GM18502 (cell line): Measurements from ENCODE around the gene CD34.
"Not testable (repeated sequence)": the region's sequence is repeated elsewhere in the genome, so short reads cannot be mapped to it uniquely, and the experiment has no call there.

Source experiments
- ATAC-seq: cut with Tn5 transposase; IDR thresholded peaks from one replicate; pipeline ENCODE4 v1.9.1; 2021; ENCODE audit warnings: mild to moderate bottlenecking; ENCODE audit not compliant: unreplicated experiment, poor library complexity

Gene CD34

DNA sequence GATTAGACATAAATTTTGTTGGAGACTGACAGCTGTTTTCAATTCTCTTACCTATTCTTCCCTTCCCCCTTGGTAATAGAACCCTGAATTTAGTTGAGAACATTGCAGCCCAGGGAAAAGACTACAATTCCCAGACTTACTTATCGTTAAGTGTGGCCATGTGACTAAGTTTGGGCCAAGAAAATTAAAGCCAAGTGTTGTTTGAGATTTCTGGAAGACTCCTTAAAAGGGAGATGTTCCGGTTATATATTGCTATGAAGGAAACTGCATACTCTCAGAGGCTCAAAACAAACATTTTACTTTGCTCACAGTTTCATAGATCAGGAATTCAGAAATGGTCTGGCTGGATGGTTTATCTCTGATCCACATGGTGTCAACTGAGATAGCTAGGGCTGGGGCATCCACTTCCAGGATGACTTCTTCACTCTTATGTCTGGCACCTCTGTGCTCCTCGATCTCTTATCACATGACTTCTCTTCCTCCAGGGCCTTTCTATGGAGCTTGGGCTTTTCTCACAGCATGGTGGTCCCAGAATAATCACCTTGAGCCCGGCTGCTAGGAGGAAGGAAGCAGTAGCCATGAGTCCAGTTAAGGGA, 22.4 kb upstream of the CD34 start:
- ATAC-seq, result no peak

DNA sequence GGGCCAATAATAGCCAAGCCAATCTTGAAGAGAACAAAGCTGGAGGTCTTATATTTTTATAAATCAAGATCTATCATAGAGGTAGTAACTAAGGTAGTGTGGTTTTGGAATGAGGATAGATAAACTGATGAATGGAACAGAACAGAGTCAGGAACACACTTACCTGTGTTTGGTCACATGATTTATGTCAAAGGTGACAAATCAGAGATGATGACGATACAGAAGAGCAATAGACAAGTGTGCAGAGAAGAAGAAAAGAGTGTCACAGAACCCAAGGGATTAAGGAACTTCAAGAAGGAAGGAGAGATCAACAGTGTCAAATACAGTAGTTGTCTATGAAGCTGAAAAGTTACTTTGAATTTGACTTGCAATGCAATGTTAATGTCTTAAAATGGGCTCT, 16.1 kb upstream of the CD34 start:
- ATAC-seq, result no peak

DNA sequence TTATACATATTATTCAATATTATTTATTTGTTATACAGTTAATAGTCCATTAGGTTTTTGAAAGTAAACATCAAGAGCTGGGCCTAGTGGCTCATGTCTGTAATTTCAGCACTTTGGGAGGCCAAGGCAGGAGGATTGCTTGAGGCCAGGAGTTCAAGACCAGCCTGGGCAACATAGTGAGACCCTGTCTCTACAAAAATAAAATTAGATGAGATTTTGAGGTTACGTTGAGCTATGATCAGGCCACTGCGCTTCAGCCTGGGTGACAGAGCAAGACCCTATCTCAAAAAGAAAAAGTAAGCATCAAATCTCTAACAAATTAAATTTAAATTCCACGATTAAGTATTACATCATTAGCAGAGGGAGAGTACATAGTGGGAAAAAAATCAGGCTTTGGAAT, 15.0 kb upstream of the CD34 start:
- ATAC-seq, result not testable (repeated sequence)

DNA sequence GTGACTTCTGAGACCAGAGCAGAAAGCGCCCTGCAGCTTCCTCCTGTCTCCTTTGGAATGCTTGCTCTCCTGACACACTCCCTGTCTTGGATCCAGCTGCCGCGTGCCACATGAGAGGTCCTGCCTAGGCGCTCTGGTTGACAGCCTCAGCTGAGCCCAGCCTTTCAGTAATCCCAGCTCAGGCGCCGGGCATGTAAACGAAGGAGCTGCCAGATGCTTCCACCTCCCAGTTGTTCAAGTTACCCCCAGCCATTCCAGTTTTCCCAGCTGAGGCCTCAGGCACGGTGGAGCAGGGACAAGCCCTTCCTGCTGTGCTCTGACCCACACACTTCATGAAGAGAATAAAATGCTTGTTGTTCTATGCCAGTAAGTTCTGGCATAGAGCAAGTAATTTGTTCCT, 14.3 kb upstream of the CD34 start:
- ATAC-seq, result no peak

DNA sequence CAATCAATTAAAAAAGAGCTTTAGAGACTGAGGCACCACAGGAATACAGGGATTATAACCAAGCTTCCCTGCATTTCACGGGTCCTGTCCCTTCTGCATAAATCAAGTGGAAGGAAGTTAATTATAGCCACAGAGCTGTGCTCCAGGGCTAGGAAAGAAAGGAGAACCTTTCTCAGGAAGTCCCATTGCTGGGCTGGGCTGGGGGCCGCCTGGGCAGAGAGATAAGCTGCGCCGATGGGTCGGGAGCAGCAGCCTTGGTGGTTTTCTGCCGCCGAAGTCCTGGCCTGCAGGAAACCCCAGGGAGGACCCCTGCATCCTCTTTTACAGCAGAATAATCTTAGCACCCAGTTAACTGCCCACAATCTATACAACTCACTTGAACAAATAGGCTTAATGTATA, 12.6 kb upstream of the CD34 start:
- ATAC-seq, result no peak

DNA sequence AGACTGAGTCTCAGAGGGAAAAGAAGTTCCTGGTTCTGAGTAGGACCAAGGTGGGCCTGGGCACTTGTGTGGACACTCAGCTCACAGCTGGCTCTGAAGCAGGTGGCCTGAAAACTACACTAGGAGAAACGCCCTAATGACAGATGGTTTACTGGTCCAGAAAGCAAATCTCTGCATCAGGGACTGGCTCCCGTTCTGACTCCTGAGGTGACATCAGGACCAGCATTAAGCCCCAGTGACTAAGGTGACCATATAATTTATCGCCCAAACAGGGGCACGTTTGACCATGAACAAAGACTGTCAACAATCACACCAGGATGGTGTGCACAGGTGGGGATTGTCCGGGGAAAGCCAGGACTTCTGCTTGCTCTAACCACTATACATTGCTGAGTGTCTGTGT, 12.2 kb upstream of the CD34 start:
- no peak for ATAC-seq

DNA sequence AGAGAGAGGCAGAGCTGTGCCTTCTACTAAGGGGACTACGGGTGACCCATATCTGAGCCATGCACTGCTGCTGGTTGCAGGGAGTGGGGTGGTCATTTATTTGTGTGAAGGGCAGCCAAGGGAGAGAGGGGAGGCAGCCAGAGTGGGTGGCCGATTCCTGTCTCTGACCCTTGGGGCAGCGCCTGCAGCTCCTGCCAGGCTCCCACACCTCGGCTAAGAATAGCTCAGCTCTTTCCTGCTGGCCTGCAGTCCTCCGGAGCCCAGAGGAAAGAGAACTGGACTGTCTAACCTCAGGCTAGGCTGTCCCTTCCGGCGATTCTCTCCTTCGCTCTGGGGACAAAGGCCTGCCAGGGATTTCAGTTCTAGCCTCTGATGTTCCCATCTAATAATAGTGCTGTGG, 11.6 kb upstream of the CD34 start:
- no peak for ATAC-seq

DNA sequence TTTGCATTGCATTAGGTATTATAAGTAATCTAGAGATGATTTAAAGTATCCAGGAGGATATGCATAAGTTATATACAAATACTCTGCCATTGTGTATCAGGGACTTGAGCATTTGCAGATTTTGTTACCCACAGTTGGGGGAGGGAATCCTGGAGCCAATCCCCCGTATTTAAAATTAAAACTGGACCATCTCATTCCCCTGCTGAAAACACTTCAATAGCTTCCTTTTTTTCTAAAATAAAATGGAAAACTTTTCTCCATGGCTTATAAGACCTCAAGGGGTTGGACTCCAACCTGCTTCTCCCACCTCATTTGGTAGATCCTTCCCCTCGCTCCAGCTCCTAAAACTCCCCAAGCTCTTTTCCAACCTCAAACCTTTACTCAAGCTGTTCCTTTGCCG, 10.4 kb upstream of the CD34 start:
- ATAC-seq, result no peak

DNA sequence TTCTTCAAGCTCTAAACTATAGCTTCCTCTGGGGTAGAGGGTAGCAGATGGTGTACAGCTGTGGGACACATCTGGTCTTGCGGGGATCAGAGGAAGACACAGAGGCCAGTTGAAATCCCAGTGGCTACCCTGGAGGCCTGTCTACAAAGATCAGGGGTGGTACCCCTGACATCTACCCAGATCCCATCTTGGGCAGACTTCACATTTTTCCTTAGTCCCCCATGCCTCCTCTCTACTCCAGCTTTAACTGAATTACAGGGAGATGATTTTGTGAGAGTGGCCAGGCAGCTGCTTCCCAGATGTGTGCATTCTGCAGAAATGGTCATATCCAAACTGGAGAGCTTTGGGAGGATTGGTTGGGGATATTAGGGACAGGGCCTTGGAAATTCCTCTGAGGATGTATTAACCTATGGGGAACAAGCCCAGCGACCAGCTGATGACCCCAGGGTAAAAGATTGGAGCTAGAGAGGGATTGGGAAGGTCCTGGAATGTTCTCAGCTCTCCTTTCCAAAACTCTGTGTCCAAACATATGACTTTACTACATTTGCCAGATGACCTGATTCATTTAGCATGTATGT, 9.6 kb upstream of the CD34 start:
- no peak for ATAC-seq

DNA sequence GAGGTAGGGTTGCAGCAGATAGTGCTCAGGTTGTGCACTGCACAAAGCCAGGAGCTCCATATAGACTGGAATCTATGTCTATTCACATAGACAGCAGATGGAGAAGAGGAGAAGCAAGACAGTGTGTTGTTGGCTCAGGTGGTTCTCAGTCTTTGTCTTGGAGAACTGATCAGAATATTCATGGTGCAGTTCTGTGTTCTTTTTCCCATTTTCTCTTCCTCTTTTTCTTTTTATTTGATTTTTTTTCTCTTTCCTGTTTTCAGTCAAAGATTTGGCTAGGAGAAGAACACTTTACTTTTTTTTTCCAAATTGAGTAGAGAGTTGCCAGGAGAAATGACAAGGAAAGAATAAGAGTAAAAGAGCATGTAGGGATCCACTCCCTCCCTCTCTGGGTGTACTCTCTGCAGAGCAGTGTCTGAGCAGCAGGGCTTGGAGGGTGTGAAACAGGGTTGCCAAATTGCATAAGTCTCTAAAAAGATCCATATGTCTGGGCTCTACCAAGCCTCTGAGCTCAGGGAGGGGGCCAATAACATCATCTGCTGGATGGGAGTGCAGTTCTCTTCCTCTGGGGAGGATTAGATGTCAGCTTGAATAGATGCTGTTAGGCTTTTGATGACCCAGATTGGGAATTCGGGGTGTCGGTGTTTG, 8.7 kb upstream of the CD34 start:
- no peak for ATAC-seq

DNA sequence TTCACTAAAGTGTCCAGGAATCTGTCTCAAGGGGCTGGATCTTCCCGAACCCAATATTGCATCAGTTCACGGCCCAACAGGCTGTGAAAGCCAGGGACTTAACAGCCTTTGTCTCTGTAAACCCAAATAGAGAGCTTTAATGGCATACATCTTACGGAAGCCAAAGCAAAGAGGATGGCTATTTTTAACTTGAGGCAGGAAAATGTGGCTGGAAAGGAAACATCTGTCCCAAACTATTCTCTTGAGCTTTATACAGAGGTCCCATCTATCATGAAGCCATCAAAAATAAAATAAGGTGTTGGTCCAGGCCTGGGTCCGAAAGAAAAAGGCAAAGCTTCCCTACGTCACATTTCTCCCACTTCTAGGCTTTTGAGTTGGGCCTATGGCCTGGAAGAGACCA, 7.7 kb upstream of the CD34 start:
- ATAC-seq, result no peak

DNA sequence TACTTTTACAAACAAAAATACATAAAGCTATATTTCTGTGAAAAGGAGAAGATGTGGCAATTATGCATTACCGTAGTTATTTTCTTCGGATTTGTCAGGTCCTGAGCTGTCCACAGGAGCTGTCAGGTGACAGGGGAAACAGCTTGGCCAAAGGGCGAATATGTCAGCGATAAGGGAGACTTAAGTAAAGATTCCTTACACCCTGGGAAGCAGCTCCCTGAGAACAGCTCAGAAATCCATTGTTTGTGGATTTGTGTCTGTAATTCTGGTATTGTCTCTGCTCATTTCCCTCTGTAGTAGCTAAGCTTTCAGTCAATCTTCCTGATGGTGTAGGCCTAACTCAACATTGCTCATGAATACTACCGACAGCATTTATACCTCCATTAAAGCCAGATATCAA, 7.1 kb upstream of the CD34 start:
- ATAC-seq, result no peak

DNA sequence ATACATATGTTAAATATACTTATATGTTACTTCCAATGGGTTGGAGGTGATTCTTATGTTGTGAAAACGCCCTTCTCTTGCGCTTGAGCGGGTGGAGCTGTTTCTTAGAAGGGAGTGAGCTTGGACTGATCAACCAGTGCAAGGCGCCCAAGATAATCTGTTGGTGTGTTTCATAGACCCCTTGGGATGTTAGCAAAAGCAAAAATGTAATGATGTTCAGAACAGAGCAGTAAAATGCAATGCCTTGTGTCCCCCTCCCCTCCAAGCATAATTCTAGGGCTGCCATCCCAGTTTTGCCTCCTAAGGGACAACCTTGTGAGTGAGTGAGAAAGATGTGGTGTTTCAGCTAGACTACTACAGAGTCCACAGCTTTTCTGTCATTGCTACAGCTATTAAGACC, 6.2 kb upstream of the CD34 start:
- ATAC-seq, result no peak

DNA sequence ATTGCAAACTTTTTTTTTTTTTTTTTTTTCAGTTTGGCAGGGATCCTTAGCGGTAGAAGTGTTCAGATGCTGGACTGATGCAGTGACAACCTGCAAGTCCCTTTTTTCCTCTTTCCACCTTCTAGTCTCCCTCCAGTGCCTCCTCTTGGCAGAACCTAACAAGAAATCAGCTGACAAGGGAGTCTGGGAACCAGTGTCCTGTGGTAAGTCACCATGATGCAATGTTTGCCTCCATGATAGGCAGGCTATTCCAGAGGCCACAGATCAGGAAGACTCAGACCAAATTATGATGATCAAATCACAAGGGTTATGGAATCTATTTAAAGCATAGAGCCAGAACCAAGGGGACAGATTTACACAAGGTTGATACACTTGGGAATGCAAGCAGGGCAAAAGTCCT, 3.0 kb upstream of the CD34 start:
- ATAC-seq, result no peak

DNA sequence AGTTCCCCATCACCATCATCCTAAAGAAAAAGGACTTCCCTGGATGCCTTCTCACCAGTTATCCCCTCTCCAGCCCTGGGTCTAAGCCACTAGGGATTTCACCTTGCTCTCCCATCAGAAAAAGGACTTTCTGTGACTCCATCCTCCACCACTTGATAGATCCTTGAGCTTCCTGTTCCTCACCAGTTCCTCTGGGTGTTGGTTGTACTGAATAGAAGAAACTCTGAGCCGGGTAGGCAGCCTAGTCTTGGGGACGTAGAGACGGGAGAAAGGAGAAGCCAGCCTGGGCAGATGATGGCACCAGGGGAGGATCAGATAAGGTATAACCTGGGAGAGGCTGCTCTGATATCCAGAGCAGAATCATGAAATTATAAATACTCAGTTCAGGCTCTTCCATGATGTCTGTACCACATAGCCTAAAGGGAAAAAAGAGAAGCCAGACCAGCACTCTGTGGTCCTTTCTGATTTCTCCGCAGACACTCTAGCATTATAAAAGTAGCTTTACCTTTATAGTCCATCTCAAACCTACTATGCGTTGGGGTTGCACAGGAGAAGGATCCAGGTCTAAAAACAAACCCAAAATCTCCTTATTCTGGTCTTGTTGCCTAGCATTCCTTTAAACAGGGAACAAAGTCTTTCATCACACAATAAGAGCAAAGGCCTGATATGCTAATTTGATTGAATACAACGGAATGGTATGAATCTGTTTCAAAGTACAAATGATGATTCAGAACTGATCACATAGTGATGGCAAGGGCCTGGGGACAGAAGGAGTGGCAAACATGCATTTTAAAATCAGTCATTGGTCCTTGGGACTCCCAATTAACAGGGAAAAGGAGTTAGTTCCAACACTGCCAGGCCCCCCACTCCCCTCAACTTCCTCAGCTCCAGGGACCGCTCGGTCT, 1.2 kb upstream of the CD34 start:
- no peak for ATAC-seq

DNA sequence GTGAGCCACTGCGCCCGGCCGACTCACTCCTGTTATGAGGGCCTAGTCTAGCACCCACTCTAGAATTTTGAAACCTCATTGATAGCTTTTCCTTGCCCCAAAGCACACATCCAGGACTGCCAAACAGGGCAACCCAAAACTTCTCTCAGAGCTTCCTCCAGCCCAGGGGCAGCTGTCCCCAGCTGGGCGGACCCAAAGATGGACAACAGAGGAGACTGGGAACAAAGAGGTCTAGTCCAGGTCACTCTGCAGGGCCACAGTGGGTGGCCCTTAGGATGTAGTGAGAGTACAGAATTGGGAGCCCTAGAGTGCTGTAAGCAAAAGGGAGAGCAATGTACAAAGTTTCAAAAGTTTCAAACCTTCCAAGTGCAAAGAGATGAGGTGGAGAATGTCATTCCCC, 1.2 kb downstream of the CD34 start:
- ATAC-seq, result no peak

DNA sequence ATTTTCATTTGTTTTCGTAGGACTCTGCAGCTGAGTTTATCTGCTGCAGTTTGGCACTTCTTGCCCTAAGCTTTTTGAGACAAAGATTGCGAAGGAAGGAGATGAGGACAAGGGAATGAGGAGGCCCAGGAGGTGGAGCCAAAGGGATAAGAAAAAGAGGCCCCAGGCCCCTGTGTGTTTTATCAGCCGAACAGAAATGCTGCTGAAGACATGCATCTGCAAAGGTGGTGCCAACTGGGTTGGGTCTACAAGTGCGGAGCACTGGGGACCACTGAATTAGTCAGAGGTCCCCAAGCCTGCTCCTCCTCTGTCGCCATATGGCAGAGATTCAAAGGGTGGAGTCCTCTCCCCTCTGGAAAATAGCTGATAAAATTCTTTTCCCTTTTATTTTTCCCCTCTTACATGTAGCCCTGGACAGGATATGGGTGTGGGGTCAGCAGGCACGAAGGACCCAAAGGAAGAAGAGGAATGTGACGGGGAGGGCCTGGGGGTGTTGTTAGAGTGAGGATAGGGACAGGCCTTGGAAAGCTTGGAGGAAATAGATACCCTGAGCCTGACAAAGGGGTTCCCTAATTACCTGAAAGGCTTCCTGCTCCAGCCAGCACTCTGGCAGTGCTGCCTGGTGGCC, 2.7 kb downstream of the CD34 start:
- no peak for ATAC-seq

DNA sequence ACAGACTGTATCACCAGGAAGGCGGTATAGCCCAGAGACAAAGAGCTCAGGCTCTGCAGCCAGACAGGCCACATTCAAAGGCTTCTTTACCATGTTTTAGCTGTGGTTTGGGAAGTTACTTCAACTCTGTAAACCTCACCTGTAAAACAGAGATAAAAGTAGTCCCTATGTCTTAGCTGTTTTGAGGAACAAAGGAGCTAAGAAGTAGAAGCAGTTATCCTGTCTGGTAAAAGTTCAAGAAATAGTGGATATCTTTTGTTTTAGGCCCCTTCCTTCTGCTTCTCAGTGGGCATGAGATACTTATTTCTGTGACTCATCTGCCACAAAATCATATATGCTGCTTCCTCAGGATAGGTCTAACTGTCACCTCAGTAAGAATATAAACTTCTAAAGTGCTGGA, 6.5 kb downstream of the CD34 start:
- no peak for ATAC-seq

DNA sequence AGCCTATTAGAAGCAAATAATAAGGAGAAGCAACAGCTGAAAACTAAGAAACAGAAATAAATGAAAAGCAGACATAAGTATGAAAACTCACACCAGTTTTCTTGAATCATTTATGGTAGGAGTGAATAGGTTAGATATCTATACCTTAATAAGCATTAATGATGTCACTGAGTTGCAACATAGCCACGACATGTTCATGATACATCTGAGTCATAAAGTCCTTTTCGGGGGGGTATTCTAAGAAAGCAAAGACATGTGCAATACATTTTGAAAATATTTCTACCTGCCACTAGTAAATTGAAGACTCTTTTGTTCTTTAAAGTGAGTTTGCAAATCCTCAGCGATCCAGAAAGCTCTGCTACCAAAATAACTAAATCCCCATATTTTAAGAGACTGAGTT, 7.2 kb downstream of the CD34 start:
- ATAC-seq, result no peak

DNA sequence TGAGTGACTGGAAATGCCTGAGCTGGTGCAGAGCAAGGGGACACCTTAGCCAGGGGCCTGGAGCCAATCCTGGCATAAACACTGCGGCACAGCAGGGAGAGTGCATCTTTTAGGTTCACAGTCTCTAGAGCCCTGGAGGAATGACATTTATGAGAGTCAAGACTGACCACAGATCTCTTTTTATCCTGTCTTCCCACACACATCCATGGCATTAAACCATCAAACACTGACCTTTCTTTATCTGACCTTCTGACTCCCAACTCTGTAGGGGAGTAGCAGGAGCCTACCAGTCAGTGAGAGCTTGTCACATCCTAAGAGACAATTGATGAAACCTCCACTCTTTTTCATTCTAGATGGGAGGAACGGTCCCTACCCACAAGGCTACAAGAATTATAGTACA, 7.9 kb downstream of the CD34 start:
- ATAC-seq, result no peak

DNA sequence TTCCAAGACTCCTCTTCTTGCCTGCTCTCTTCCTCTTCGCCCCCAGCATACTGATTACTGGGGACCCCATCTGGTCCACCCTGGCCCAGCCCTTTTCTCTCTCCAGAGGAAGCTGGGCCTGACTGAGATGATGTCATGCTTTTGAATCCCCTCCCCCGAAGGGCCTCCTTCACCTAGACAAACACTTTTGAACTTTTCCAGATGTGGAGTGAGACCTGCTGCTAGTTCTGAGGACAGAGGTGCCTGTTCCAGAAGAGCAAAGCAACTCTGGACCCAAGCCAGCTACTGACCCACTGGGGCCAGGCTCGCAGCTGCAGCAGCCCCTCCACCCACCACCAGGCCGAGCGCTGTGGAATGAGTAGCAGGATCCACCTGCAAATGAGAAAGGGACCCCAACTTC, 8.4 kb downstream of the CD34 start:
- ATAC-seq, result no peak
